ENCODE measurements around the gene ANO5.

GRCh38 chr11:22275600-22275999, 82.7 kb downstream of the ANO5 start:
- TF ChIP-seq ELK1 (IDR thresholded peaks at IDR 0.05; ENCODE audit: borderline replicate concordance, low read depth, low read length) (no peak), MAFK (IDR thresholded peaks at IDR 0.05; ENCODE audit: low read depth, low read length) (no peak), POLR2A (IDR thresholded peaks at IDR 0.05; ENCODE audit: low read depth, low read length) (no peak), RAD21 (IDR thresholded peaks at IDR 0.05; ENCODE audit: low read length) (no peak)
- TF ChIP-seq, protein P1, sequence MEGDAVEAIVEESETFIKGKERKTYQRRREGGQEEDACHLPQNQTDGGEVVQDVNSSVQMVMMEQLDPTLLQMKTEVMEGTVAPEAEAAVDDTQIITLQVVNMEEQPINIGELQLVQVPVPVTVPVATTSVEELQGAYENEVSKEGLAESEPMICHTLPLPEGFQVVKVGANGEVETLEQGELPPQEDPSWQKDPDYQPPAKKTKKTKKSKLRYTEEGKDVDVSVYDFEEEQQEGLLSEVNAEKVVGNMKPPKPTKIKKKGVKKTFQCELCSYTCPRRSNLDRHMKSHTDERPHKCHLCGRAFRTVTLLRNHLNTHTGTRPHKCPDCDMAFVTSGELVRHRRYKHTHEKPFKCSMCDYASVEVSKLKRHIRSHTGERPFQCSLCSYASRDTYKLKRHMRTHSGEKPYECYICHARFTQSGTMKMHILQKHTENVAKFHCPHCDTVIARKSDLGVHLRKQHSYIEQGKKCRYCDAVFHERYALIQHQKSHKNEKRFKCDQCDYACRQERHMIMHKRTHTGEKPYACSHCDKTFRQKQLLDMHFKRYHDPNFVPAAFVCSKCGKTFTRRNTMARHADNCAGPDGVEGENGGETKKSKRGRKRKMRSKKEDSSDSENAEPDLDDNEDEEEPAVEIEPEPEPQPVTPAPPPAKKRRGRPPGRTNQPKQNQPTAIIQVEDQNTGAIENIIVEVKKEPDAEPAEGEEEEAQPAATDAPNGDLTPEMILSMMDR (conservative IDR thresholded peaks at IDR 0.05; ENCODE audit: low read depth, low read length): no peak

All from IMR-90 (cell line).